ENCODE results near the gene TLR8. TPM values are rescaled to one million over a fixed set of nuclear protein-coding genes. Genes with fewer than 3 reads are reported as not detected.

Gene TLR8
- total RNA-seq, 1 experiment from 2014 or later = not detected

- peaks cover 4% of the 10 kb centered on the region for H3K4me1 Mint-ChIP-seq
- ATAC-seq (no peak), DNase-seq (ENCODE audit: low spot score) (no peak)
- H3K4me3 Mint-ChIP-seq = no peak overlapping the region
- no peak overlapping the region for H3K27ac Mint-ChIP-seq
- ChIA-PET CTCF (no interaction called here), POLR2A (no interaction called here)
- no peaks in the 10 kb centered on the region for H3K36me3 Mint-ChIP-seq
- TF ChIP-seq ETV6 (CRISPR knock-in tag; IDR thresholded peaks at IDR 0.05) (no peak), ZMAT4 (CRISPR knock-in tag; IDR thresholded peaks at IDR 0.05) (no peak), ZNF232 (CRISPR knock-in tag; IDR thresholded peaks at IDR 0.05) (no peak), E2F1 (CRISPR knock-in tag; IDR thresholded peaks at IDR 0.05) (no peak)
- H3K27me3 Mint-ChIP-seq (ENCODE audit: low read depth) = no peaks in the 10 kb centered on the region
- no peaks in the 10 kb centered on the region for H3K9me3 Mint-ChIP-seq
These were observed 15.2 kb upstream of the TLR8 start for GRCh38 chrX:12891171-12891570.

- no peaks in the 10 kb centered on the region for H3K9me3 Mint-ChIP-seq
- H3K4me3 Mint-ChIP-seq = no peak overlapping the region
- DNase-seq (ENCODE audit: low spot score) (no peak), ATAC-seq (no peak)
- peaks cover 4% of the 10 kb centered on the region for H3K4me1 Mint-ChIP-seq
- ChIA-PET CTCF (no interaction called here), POLR2A (no interaction called here)
- H3K27ac Mint-ChIP-seq = no peak overlapping the region
- TF ChIP-seq TP53 (CRISPR knock-in tag; IDR thresholded peaks at IDR 0.05) = no peak
- TF ChIP-seq GRHL2 (CRISPR knock-in tag; IDR thresholded peaks at IDR 0.05; ENCODE audit: insufficient replicate concordance, severe bottlenecking) = no peak
- TF ChIP-seq SP1 (CRISPR knock-in tag; conservative IDR thresholded peaks at IDR 0.05) = no peak
- no peak for TF ChIP-seq FOXP4 (CRISPR knock-in tag; IDR thresholded peaks at IDR 0.05)
- TF ChIP-seq AR (CRISPR knock-in tag; IDR thresholded peaks at IDR 0.05) = no peak
- TF ChIP-seq EMX1 (CRISPR knock-in tag; IDR thresholded peaks at IDR 0.05) = no peak
- TF ChIP-seq PRDM15 (CRISPR knock-in tag; IDR thresholded peaks at IDR 0.05) = no peak
- TF ChIP-seq CREM (CRISPR knock-in tag; IDR thresholded peaks at IDR 0.05) = no peak
- no peak for TF ChIP-seq SOX15 (CRISPR knock-in tag; IDR thresholded peaks at IDR 0.05)
- TF ChIP-seq ZSCAN18 (CRISPR knock-in tag; IDR thresholded peaks at IDR 0.05) = no peak
- no peak for TF ChIP-seq TCF7 (CRISPR knock-in tag; IDR thresholded peaks at IDR 0.05; ENCODE audit: low read depth)
- no peak for TF ChIP-seq JAZF1 (CRISPR knock-in tag; IDR thresholded peaks at IDR 0.05)
- TF ChIP-seq RELA (CRISPR knock-in tag; IDR thresholded peaks at IDR 0.05; ENCODE audit: borderline replicate concordance) = no peak
- TF ChIP-seq NR1H2 (CRISPR knock-in tag; IDR thresholded peaks at IDR 0.05) = no peak
- no peak for TF ChIP-seq TEAD4 (CRISPR knock-in tag; IDR thresholded peaks at IDR 0.05)
- H3K36me3 Mint-ChIP-seq = no peaks in the 10 kb centered on the region
- no peaks in the 10 kb centered on the region for H3K27me3 Mint-ChIP-seq (ENCODE audit: low read depth)
These were observed 14.4 kb upstream of the TLR8 start for GRCh38 chrX:12891915-12892506.

Data from WTC11 (cell line).